HG03064 (cell line): ENCODE results near the gene FALEC.

Experiments
- ATAC-seq: cut with Tn5 transposase; IDR thresholded peaks from one replicate; pipeline ENCODE4 v1.9.1; 2021; ENCODE audit warnings: low read depth; ENCODE audit not compliant: unreplicated experiment

Gene FALEC

GRCh38 chr1:150511551-150511950 lies 4.0 kb upstream of the FALEC start:
- no peak for ATAC-seq

- no peak for ATAC-seq
Measured at GRCh38 chr1:150511985-150512660, 3.4 kb upstream of the FALEC start.

GRCh38 chr1:150512846-150513245 lies 2.7 kb upstream of the FALEC start:
- no peak for ATAC-seq

GRCh38 chr1:150513351-150513791 lies 2.2 kb upstream of the FALEC start:
- ATAC-seq, result no peak

GRCh38 chr1:150514260-150514659 lies 1.3 kb upstream of the FALEC start:
- no peak for ATAC-seq

GRCh38 chr1:150514913-150515327 lies 632 bp upstream of the FALEC start:
- no peak for ATAC-seq

- ATAC-seq, result no peak
Measured at GRCh38 chr1:150516050-150516591, 569 bp downstream of the FALEC start.

- ATAC-seq, result no peak
Measured at GRCh38 chr1:150516616-150517015, 1.1 kb downstream of the FALEC start.

- ATAC-seq, result no peak
Measured at GRCh38 chr1:150521196-150521968, 5.8 kb downstream of the FALEC start.

GRCh38 chr1:150525348-150525747 lies 9.8 kb downstream of the FALEC start:
- no peak for ATAC-seq

GRCh38 chr1:150528196-150528595 lies 12.6 kb downstream of the FALEC start:
- ATAC-seq, result no peak

GRCh38 chr1:150529017-150529416 lies 13.5 kb downstream of the FALEC start:
- no peak for ATAC-seq

- no peak for ATAC-seq
Measured at GRCh38 chr1:150530491-150531159, 15.1 kb downstream of the FALEC start.

- no peak for ATAC-seq
Measured at GRCh38 chr1:150532860-150533259, 17.3 kb downstream of the FALEC start.

GRCh38 chr1:150534002-150534401 lies 18.4 kb downstream of the FALEC start:
- ATAC-seq, result no peak

GRCh38 chr1:150535511-150536287 lies 20.1 kb downstream of the FALEC start:
- ATAC-seq, result no peak

GRCh38 chr1:150536836-150537731 lies 21.5 kb downstream of the FALEC start:
- no peak for ATAC-seq

- no peak for ATAC-seq
Measured at GRCh38 chr1:150537732-150538684, 22.5 kb downstream of the FALEC start.
